UCSD-AML1 (cell line): Measurements from ENCODE around the gene LRRC37A2.
"Not testable (repeated sequence)": the region's sequence is repeated elsewhere in the genome, so short reads cannot be mapped to it uniquely, and the experiment has no call there.

Experiments
- DNase-seq: peaks from one replicate; lab custom pipeline; 2025; ENCODE audit not compliant: unreplicated experiment; lab: John Stamatoyannopoulos, UW

LRRC37A2 gene

DNA sequence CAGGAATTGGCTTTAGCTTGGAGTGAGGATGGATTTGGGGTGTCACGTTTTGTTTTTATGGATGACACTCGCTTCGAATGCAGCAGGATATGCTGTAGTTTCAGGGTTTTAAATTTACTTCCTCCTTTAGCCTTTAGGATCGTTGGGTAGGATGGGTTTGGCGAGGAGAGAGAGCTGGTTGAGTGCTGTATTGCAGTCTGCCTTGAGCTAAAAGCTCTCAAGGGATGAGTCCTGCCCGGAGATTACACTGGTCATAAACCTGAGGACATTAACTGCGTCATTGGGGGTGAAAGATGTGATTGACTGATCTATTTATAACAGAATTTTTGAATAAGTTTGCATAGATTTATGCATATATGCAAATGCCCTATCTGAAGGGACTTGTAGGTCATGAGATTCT lies 79.1 kb downstream of the LRRC37A2 start:
- DNase-seq = not testable (repeated sequence)

DNA sequence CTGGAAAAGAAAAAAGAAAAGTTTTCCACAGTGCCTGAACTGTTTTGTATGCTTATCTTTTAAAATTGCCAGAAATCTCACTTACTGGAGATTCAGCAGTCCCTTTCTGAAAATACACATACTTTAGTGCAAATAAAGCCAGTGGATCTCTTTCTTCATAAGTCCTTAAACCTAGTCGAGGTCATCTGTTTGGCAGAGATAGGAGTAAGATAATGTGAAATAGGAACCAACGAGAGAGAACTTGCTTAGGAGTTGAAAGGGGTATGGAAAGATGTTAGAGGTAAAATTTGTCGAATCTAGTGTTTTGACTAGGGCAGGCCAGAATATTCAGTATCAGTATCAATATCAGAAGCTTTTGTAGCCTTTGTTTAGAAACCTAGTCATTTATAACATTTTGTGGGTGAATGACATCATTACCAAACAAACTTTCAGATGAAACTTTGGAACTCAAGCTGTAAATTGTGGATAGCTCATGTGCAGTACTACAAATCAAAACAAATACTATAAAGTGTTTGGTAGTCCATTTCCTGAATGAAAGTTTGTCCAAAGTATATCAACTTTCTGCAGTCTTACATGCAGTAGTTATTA lies 86.2 kb downstream of the LRRC37A2 start:
- not testable (repeated sequence) for DNase-seq

DNA sequence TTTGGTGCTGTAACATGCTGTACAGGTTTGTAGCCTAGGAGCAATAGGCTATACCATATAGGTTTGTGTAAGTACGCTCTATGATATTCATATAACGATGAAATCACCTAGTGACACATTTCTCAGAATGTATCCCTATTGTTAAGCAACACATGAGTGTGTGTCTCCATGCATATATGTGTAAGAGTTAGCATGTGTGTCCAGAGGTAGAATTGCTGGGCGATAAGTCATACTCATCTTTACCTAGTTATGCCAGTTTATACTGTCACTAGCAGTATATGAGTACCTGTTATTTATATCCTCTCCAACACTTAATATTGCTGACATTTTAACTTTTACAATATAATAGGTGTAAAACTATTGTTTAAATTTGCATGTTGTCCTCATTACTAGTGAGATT lies 88.5 kb downstream of the LRRC37A2 start:
- not testable (repeated sequence) for DNase-seq

DNA sequence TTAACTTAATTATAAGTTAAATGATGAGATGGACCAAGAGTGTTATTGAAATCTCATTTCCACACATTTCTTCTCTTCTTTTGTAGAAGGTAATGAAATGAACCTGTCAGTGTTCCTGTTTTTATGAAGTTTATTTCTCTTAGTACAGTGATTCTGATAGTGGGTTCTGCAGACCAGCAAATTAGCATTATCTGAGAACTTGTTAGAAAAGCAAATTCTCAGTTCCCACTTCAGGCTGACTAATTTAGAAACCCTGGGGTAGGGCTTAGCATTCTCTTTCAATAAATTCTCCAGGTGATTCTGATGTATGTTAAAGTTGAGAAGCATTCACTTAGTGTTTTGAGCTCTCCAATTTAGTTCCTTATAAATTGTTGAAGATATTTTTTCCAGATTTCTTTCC lies 90.9 kb downstream of the LRRC37A2 start:
- DNase-seq = not testable (repeated sequence)
